Progenitor cell of endocrine pancreas (in vitro differentiated cells): ENCODE measurements around the gene TXNRD1. TPM values are rescaled to one million over a fixed set of nuclear protein-coding genes. Genes with fewer than 3 reads are reported as not detected.
"Not testable (repeated sequence)": the region's sequence is repeated elsewhere in the genome, so short reads cannot be mapped to it uniquely, and the experiment has no call there.

Experiments
- DNase-seq: peaks from one replicate; pipeline ENCODE4 v3.0.0; 2021; ENCODE audit warnings: low spot score; ENCODE audit not compliant: unreplicated experiment
- H3K27ac Mint-ChIP-seq: 2 replicates; pipeline ENCODE4 v1.8.0; 2021; ENCODE audit warnings: mild to moderate bottlenecking, moderate library complexity, mixed read lengths
- H3K27me3 Mint-ChIP-seq: 2 replicates; pipeline ENCODE4 v1.8.0; 2021; ENCODE audit warnings: mixed read lengths
- H3K36me3 Mint-ChIP-seq: 2 replicates; pipeline ENCODE4 v1.8.0; 2022; ENCODE audit warnings: mixed read lengths; ENCODE audit not compliant: insufficient read depth
- H3K4me1 Mint-ChIP-seq: 2 replicates; pipeline ENCODE4 v1.8.0; 2021; ENCODE audit warnings: low read depth, mixed read lengths
- H3K4me3 Mint-ChIP-seq: 2 replicates; pipeline ENCODE4 v1.8.0; 2021; ENCODE audit warnings: low read depth, mild to moderate bottlenecking, moderate library complexity, mixed read lengths
- H3K9me3 Mint-ChIP-seq: 2 replicates; pipeline ENCODE4 v1.8.0; 2021; ENCODE audit warnings: low read depth, mixed read lengths
- CTCF ChIP-seq: fragments of 200-600 bp; sonication (generic); IDR thresholded peaks from one replicate; pipeline ENCODE4 v1.5.0; 2021; ENCODE audit warnings: antibody characterized with exemption, mild to moderate bottlenecking; ENCODE audit not compliant: unreplicated experiment
- total RNA-seq: library from RNA; stranded (reverse); gene quantifications from 2 replicates; pipeline ENCODE4 v1.2.1, GENCODE V29; 2021

TXNRD1 gene
- total RNA-seq, 1 donor from 2014 or later, result 116 TPM

- Mint-ChIP-seq H3K9me3 (no peaks in the 10 kb centered on the region), H3K4me1 (no peaks in the 10 kb centered on the region), H3K4me3 (no peak overlapping the region), H3K27ac (no peak overlapping the region), H3K27me3 (peaks cover 14% of the 10 kb centered on the region), H3K36me3 (peaks cover 2% of the 10 kb centered on the region)
- DNase-seq, result peak; percentile 68
- TF ChIP-seq CTCF, result peak; percentile 95
Observed at GRCh38 chr12:104381731-104382480, 166.3 kb downstream of the TXNRD1 start.

- Mint-ChIP-seq H3K36me3 (peaks cover 2% of the 10 kb centered on the region), H3K27me3 (peaks cover 6% of the 10 kb centered on the region)
Observed at GRCh38 chr12:104384141-104384880, 168.7 kb downstream of the TXNRD1 start.

GRCh38 chr12:104385510-104385909 lies 169.9 kb downstream of the TXNRD1 start:
- Mint-ChIP-seq H3K27me3 (peaks cover 6% of the 10 kb centered on the region), H3K36me3 (peaks cover 2% of the 10 kb centered on the region), H3K4me1 (no peaks in the 10 kb centered on the region), H3K27ac (no peak overlapping the region), H3K9me3 (no peaks in the 10 kb centered on the region), H3K4me3 (no peak overlapping the region)
- TF ChIP-seq CTCF, result no peak
- DNase-seq, result no peak

More at GRCh38 chr12:104384141-104384880, 168.7 kb downstream of the TXNRD1 start:
- H3K4me1 Mint-ChIP-seq, result no peaks in the 10 kb centered on the region
- no peak for TF ChIP-seq CTCF
- no peaks in the 10 kb centered on the region for H3K9me3 Mint-ChIP-seq
- DNase-seq, result no peak
- no peak overlapping the region for H3K27ac Mint-ChIP-seq
- no peak overlapping the region for H3K4me3 Mint-ChIP-seq

GRCh38 chr12:104386461-104386860 lies 170.9 kb downstream of the TXNRD1 start:
- Mint-ChIP-seq H3K9me3 (no peaks in the 10 kb centered on the region), H3K4me1 (no peaks in the 10 kb centered on the region), H3K4me3 (no peak overlapping the region), H3K27ac (no peak overlapping the region), H3K27me3 (peaks cover 3% of the 10 kb centered on the region), H3K36me3 (peaks cover 2% of the 10 kb centered on the region)
- DNase-seq, result no peak
- TF ChIP-seq CTCF, result no peak

- Mint-ChIP-seq H3K27me3 (no peaks in the 10 kb centered on the region), H3K27ac (no peak overlapping the region), H3K4me1 (no peaks in the 10 kb centered on the region), H3K9me3 (no peaks in the 10 kb centered on the region), H3K4me3 (no peak overlapping the region), H3K36me3 (peaks cover 2% of the 10 kb centered on the region)
- no peak for DNase-seq
- TF ChIP-seq CTCF, result no peak
Observed at GRCh38 chr12:104387190-104387589, 171.6 kb downstream of the TXNRD1 start.

GRCh38 chr12:104394086-104394485 lies 178.5 kb downstream of the TXNRD1 start:
- not testable (repeated sequence) for H3K27me3 Mint-ChIP-seq, DNase-seq, H3K36me3 Mint-ChIP-seq, H3K9me3 Mint-ChIP-seq, H3K27ac Mint-ChIP-seq, H3K4me3 Mint-ChIP-seq, H3K4me1 Mint-ChIP-seq
